Measurements from ENCODE around the gene GDF15. TPM values are rescaled to one million over a fixed set of nuclear protein-coding genes. Genes with fewer than 3 reads are reported as not detected.
"Not testable (repeated sequence)": the region's sequence is repeated elsewhere in the genome, so short reads cannot be mapped to it uniquely, and the experiment has no call there.

The GDF15 gene
- polyA plus RNA-seq, 3 donors, result 0.36 TPM; not detected in 2

DNA sequence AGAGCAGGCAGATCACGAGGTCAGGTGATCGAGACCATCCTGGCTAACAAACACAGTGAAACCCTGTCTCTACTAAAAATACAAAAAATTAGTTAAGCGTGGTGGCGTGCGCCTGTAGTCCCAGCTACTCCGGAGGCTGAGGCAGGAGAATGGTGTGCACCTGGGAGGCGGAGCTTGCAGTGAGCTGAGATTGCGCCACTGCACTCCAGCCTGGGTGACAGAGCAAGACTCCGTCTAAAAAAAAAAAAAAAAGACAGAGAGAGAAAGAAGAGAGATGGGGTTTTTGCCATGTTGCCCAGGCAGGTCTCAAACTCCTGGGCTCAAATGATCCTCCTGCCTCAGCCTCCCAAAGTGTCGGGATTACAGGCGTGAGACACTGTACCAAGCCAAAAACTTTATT is 19.8 kb downstream of the GDF15 start:
- H3K9ac ChIP-seq (ENCODE audit: insufficient read depth, low read length, poor library complexity, severe bottlenecking); H3K36me3 ChIP-seq (replicated peaks in 1 of 2; ENCODE audit: control insufficient read depth in 1 of 2, insufficient read depth in 2 of 2, low read length in 2 of 2); H2AFZ ChIP-seq (ENCODE audit: insufficient read depth, low read depth, low read length, poor library complexity, severe bottlenecking); H3K4me3 ChIP-seq (replicated peaks in 1 of 3; ENCODE audit: low read depth in 2 of 3, low read length in 3 of 3); H4K20me1 ChIP-seq (ENCODE audit: insufficient read depth, low read length); DNase-seq; H3K4me2 ChIP-seq (replicated peaks; ENCODE audit: extremely low read depth, low read length, poor library complexity, severe bottlenecking); H3K27ac ChIP-seq (ENCODE audit: low read depth in 1 of 2, low read length in 2 of 2); H3K9me3 Mint-ChIP-seq; H3K36me3 Mint-ChIP-seq; H3K4me3 Mint-ChIP-seq; H3K9me3 ChIP-seq (replicated peaks in 1 of 2; ENCODE audit: control insufficient read depth in 1 of 2, insufficient read depth in 1 of 2, low read length in 2 of 2); H3K27me3 Mint-ChIP-seq (ENCODE audit: low read depth in 3 of 3); H3K27me3 ChIP-seq (ENCODE audit: control insufficient read depth in 2 of 2, insufficient read depth in 2 of 2, low read length in 2 of 2); H3K27ac Mint-ChIP-seq: not testable (repeated sequence)
- Histone ChIP-seq H3K79me2 (ENCODE audit: insufficient read depth, low read length) (peaks cover 21% of the 10 kb centered on the region), H3K4me1 (ENCODE audit: control insufficient read depth in 1 of 2, insufficient read depth in 2 of 2, low read length in 2 of 2) (peaks cover 43 to 55% of the 10 kb centered on the region in 2 donors)
- intact Hi-C loops (cut with micrococcal nuclease), result loop anchor here in 1 of 2 donors (5.0 kb wide), 1 partner anchor 198 kb away; no protein-coding TSS in a partner anchor
- 69% methylated on average over 4 of the region's 11 CpGs for WGBS (ENCODE audit: insufficient coverage)
- peaks cover 51% of the 10 kb centered on the region for H3K4me1 Mint-ChIP-seq

GRCh38 chr19:18406749-18407148 is 20.8 kb downstream of the GDF15 start:
- Histone ChIP-seq H3K27me3 (ENCODE audit: control insufficient read depth in 2 of 2, insufficient read depth in 2 of 2, low read length in 2 of 2) (no peaks in the 10 kb centered on the region), H3K4me1 (ENCODE audit: control insufficient read depth in 1 of 2, insufficient read depth in 2 of 2, low read length in 2 of 2) (peaks cover 33 to 45% of the 10 kb centered on the region in 2 donors), H3K36me3 (replicated peaks in 1 of 2; ENCODE audit: control insufficient read depth in 1 of 2, insufficient read depth in 2 of 2, low read length in 2 of 2) (no peaks in the 10 kb centered on the region), H3K79me2 (ENCODE audit: insufficient read depth, low read length) (peaks cover 18% of the 10 kb centered on the region), H2AFZ (ENCODE audit: insufficient read depth, low read depth, low read length, poor library complexity, severe bottlenecking) (no peak overlapping the region), H3K9me3 (replicated peaks in 1 of 2; ENCODE audit: control insufficient read depth in 1 of 2, insufficient read depth in 1 of 2, low read length in 2 of 2) (no peaks in the 10 kb centered on the region), H3K9ac (ENCODE audit: insufficient read depth, low read length, poor library complexity, severe bottlenecking) (no peak overlapping the region), H4K20me1 (ENCODE audit: insufficient read depth, low read length) (no peaks in the 10 kb centered on the region), H3K27ac (ENCODE audit: low read depth in 1 of 2, low read length in 2 of 2) (no peak overlapping the region), H3K4me2 (replicated peaks; ENCODE audit: extremely low read depth, low read length, poor library complexity, severe bottlenecking) (no peak overlapping the region), H3K4me3 (replicated peaks in 1 of 3; ENCODE audit: low read depth in 2 of 3, low read length in 3 of 3) (no peak overlapping the region)
- 90% methylated on average over 3 of the region's 9 CpGs for WGBS (ENCODE audit: insufficient coverage)
- Mint-ChIP-seq H3K4me3 (no peak overlapping the region), H3K9me3 (peaks cover 0 to 2% (median 0%) of the 10 kb centered on the region in 7 donors), H3K27ac (no peak overlapping the region), H3K4me1 (peaks cover 43% of the 10 kb centered on the region), H3K36me3 (no peaks in the 10 kb centered on the region), H3K27me3 (ENCODE audit: low read depth in 3 of 3) (peaks cover 0 to 4% (median under 1%) of the 10 kb centered on the region in 3 donors)
- intact Hi-C loops (cut with micrococcal nuclease), result loop anchor here in 1 of 2 donors (5.0 kb wide), 1 partner anchor 199 kb away; no protein-coding TSS in a partner anchor
- no peak for TF ChIP-seq CTCF (IDR thresholded peaks at IDR 0.05)
- no peak for DNase-seq

Measured in CD14-positive monocyte (primary cell).